Measurements from ENCODE around the gene OTOP3.

Gene OTOP3

GRCh38 chr17:74943808-74944522 is 8.3 kb downstream of the OTOP3 start:
- DNase-seq, result no peak

- no peak for DNase-seq
Observed at GRCh38 chr17:74945543-74945942, 9.8 kb downstream of the OTOP3 start.

- no peak for DNase-seq
Observed at GRCh38 chr17:74946641-74947040, 10.9 kb downstream of the OTOP3 start.

- no peak for DNase-seq
Observed at GRCh38 chr17:74947041-74947754, 11.5 kb downstream of the OTOP3 start.

GRCh38 chr17:74949455-74950115 is 13.9 kb downstream of the OTOP3 start:
- DNase-seq, result no peak

- no peak for DNase-seq
Observed at GRCh38 chr17:74950207-74950606, 14.5 kb downstream of the OTOP3 start.

- DNase-seq, result no peak
Observed at GRCh38 chr17:74951065-74951464, 15.4 kb downstream of the OTOP3 start.

GRCh38 chr17:74951680-74952421 is 16.2 kb downstream of the OTOP3 start:
- no peak for DNase-seq

- no peak for DNase-seq
Observed at GRCh38 chr17:74952431-74953133, 16.9 kb downstream of the OTOP3 start.

- DNase-seq, result no peak
Observed at GRCh38 chr17:74953134-74953687, 17.5 kb downstream of the OTOP3 start.

- DNase-seq, result no peak
Observed at GRCh38 chr17:74954115-74954514, 18.4 kb downstream of the OTOP3 start.

GRCh38 chr17:74954665-74955421 is 19.1 kb downstream of the OTOP3 start:
- no peak for DNase-seq

- no peak for DNase-seq
Observed at GRCh38 chr17:74956093-74956492, 20.4 kb downstream of the OTOP3 start.

GRCh38 chr17:74957935-74958740 is 22.4 kb downstream of the OTOP3 start:
- peak; percentile 64 for DNase-seq

- DNase-seq, result no peak
Observed at GRCh38 chr17:74959826-74960515, 24.3 kb downstream of the OTOP3 start.

GRCh38 chr17:74960570-74961342 is 25.1 kb downstream of the OTOP3 start:
- peak; percentile 34 for DNase-seq

- peak; percentile 74 for DNase-seq
Observed at GRCh38 chr17:74961657-74962350, 26.1 kb downstream of the OTOP3 start.

- no peak for DNase-seq
Observed at GRCh38 chr17:74962622-74963394, 27.1 kb downstream of the OTOP3 start.
